CD4-positive, alpha-beta T cell treated with Interleukin-2 at 100 ng/mL for 4 hours (primary cell): ENCODE measurements around the gene OLFML2B.
"Not testable (repeated sequence)": the region's sequence is repeated elsewhere in the genome, so short reads cannot be mapped to it uniquely, and the experiment has no call there.

Source experiments
- DNase-seq: peaks from one replicate; pipeline ENCODE4 v3.0.0-alpha.2; 2020; ENCODE audit warnings: low spot score

OLFML2B gene

DNA sequence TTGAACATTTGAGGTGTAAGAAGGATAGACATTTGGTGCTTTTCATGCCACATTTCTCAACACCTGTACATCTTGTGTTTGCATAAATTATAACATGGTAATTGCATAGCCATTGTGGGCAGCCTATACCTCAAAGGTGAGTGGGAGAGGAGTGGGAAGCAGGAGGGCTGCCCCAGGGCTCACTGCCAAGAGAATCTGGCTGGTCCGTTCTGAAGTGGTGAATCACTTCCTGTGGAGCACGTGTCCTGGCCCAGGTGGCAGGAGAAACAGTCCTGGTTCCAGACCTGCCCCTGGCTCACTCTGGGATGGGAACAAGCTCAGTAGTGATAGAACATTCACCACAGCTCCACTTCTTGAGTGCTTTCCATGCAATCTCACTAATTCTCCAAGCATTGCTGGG is 11.6 kb upstream of the OLFML2B start:
- no peak for DNase-seq

DNA sequence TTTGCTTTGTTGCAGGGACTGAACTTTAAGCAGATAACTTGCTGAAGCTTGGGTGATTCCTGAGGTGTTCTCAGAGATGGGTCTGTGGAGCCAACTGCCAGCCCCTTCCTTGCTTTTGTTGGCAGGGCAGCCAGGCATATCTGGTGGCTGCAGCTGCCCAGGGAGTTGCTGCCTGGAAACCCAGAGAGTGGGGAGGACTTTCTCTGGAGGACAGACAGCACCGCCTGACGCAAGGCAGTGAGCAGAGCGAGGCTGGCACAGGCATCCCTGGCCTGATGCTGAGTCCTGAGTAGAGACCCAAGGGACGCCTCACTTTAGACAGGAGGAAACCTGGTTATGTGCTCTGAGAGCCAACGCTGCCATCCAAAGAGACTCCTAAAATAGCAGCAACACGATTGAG is 9.8 kb upstream of the OLFML2B start:
- no peak for DNase-seq

GRCh38 chr1:162030759-162031280 is 7.2 kb upstream of the OLFML2B start:
- no peak for DNase-seq

DNA sequence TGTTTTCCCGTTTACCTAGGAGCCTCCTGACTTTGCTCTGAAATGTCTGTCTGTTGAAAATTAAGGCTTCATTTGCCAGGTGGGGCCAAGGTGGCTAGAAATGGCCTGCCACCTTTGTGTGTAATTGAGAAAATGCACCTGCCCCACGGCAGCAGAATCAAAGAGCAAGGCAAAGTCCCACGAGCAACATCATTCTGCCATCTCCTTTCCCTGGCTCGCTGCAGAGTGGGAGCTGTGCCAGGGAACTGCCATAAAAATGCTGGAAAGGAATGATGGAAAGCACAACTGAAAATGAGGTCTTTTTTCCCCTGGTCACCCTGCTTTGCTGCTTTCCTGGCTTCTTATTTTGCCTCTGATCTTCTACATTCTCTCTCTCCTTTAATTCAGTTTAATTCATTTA is 5.5 kb upstream of the OLFML2B start:
- DNase-seq: no peak

GRCh38 chr1:162028726-162029125 is 5.1 kb upstream of the OLFML2B start:
- no peak for DNase-seq

DNA sequence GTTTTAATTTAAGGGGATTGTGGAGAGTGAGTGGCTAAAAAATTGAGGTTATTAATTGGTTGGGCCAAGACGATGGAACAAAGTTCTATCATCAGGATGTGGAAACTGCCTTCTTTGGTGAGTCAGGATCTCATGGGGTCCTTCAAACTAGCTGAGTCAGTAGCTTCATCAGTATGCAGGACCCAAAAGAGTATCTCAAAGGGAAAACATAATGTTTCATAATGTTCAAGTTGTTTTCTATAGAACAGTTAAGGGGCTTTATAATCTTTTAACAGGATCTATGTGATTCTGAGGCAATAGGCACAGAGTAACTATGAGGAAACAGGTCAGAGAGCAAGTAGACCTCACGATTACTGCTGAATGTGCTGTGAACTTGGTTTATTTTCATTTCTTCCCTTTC is 3.2 kb upstream of the OLFML2B start:
- no peak for DNase-seq

DNA sequence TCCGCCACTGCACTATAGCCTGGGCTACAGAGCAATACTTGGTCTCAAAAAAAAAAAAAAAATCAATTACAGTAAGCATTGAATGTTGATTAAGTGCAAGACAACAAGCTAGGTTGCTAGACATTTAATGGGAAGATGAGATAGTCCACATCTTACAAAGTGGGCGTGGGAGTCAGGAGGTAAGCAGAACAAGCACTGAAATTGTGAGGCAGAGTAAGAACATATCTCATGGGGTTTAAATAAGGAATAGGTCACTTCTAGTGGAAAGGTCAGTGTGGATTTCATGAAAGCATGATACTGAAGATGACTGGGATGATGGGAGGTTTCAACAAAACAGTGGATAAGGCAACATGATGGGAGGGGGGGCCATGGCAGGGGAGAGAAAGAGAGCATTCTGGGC is 1.9 kb upstream of the OLFML2B start:
- DNase-seq: no peak

- no peak for DNase-seq
Observed at GRCh38 chr1:162023181-162023546, 505 bp downstream of the OLFML2B start.

GRCh38 chr1:162022626-162023025 is 1.0 kb downstream of the OLFML2B start:
- DNase-seq: no peak

- DNase-seq: no peak
Observed at GRCh38 chr1:162021124-162021523, 2.5 kb downstream of the OLFML2B start.

DNA sequence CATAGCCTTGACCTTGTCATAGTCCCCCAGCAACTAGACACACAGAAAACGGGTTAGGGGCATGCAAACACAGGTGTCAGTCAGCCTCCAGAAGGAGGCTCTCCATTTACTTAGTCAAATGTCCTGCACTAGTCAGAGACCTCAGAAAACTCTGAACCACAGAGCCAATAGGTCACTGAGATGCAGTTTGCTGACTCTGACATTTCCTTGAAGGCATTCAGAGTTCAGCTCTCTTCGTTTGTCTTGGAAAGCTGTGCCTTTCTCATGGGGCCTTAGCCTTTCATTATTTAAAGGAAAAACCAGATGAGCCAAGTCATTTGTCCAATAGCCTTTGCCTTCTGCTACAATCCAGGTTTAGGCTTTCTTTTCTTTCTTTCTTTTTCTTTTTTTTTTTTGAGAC is 3.5 kb downstream of the OLFML2B start:
- no peak for DNase-seq

- DNase-seq: no peak
Observed at GRCh38 chr1:162019446-162019845, 4.2 kb downstream of the OLFML2B start.

- no peak for DNase-seq
Observed at GRCh38 chr1:162019006-162019405, 4.7 kb downstream of the OLFML2B start.

DNA sequence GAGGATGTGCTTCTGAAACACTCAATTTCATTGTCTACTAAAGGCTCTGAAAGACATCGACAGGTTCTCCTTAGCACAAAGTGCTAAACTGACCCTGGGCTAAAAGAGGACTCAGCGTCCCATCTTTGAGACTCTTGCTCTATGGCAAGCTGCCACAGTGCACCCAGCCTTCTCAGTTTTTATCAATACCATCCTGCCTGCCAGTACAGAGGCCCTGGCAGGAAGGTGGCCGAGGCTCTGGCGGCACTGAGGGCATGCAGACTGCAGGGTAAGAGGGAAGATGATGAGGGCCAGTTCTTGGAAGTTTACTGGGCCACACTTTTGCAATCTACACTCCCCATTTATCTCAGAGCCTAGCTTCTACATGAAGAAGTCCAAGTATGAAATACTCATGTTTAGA is 5.3 kb downstream of the OLFML2B start:
- no peak for DNase-seq

GRCh38 chr1:162017791-162018190 is 5.9 kb downstream of the OLFML2B start:
- DNase-seq: not testable (repeated sequence)

DNA sequence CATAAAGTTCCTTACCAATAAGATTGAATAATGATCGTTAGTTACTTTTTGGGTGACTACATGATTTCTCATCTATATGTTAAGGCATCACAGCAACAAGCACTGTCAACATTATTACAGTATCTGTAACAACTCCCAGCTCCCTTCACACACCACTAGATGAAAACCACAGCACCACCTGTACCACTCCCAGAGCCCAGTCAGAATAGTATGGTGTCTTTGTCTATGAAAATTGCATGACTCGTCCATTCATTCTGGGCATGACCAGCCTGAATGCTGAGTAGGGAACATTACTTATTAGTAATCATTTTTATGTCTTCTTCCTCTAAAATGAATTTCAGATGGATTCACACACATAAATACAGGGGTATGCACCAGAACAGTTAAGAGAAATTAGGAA is 7.0 kb downstream of the OLFML2B start:
- DNase-seq: no peak

- DNase-seq: no peak
Observed at GRCh38 chr1:162015196-162015595, 8.5 kb downstream of the OLFML2B start.

- DNase-seq: no peak
Observed at GRCh38 chr1:162014202-162014601, 9.5 kb downstream of the OLFML2B start.

GRCh38 chr1:162013289-162013688 is 10.4 kb downstream of the OLFML2B start:
- no peak for DNase-seq

GRCh38 chr1:162011337-162012012 is 12.2 kb downstream of the OLFML2B start:
- DNase-seq: no peak

DNA sequence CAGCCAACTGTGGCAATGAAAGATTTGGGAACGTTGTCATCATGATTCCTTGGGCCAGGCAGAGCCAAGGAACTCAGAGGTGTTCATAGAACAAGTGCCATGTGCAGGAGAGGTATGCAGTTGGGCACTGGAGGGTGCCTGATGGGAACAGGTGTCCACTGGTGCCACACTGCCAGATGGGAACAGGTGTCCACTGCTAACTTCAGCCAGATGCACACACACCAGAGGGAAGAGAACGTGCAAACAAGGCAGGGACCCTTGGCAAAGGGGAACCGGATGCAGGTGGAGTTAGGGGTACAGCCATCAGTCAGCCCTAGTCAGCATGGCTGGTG is 13.5 kb downstream of the OLFML2B start:
- no peak for DNase-seq

- no peak for DNase-seq
Observed at GRCh38 chr1:162009501-162010174, 14.0 kb downstream of the OLFML2B start.

DNA sequence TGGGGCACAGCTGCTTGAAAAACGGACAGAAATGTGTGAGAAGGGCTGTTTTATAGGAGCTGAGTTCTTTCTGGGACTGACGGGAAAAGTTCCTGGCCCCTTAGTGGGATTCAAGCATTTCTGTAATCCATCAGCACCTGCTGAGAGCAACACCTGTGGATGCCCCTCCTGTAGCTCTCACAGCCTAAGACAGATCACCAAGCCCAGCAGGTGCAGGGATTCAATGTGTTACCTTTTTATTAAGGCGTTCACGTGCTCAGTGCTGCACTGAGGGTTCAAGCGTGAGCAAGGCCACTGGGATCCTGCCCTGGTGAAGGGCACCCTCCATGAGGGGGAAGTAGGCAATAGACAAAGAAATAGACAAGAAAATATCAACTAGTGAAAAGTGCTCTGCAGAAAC is 14.9 kb downstream of the OLFML2B start:
- no peak for DNase-seq

GRCh38 chr1:162007466-162007865 is 16.2 kb downstream of the OLFML2B start:
- DNase-seq: no peak
